ENCODE results near the gene SGCA. TPM values are rescaled to one million over a fixed set of nuclear protein-coding genes. Genes with fewer than 3 reads are reported as not detected.

SGCA gene
- total RNA-seq, 2 donors from 2014 or later: 0.31 to 0.41 TPM

DNA sequence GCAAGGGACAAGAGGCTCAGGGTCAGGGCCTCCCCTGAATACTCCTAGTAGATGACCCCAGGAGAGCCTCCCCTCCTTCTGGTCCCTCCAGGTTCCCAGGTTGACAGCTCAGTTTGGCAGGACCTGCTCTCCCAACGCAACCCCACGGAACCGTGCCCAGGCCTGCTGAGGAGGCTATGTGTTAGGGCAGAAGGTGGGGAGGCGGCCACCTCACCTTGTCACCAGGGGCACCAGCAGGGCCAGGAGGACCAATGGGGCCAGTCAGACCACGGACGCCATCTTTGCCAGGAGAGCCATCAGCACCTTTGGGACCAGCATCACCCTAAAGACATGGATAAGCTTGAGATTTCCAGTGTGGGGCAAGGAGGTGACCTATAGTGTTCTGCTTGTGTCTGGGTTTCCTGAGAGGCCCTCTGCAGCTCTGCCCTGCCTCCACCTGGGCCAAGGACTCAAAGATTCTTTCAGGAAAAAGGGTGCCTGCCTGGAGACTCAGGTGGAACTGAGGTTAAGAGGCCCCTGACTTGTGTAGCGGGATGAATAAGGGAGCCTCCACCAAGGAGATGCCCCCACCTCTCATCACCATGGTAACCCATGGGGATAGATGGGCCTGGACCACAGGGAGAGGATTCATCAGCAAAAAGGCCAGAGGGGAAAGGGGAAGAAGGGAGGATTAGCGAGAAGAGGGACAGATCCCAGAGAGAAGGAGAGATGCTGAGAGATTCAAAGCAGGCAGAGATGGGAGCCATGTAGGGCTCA lies 25.0 kb downstream of the SGCA start:
- no peak for ATAC-seq
- Mint-ChIP-seq H3K9me3 (no peaks in the 10 kb centered on the region), H3K27ac (peak overlapping the region in 1 of 2 donors; percentile 60), H3K36me3 (no peaks in the 10 kb centered on the region)
- no peak for DNase-seq (ENCODE audit: low spot score in 2 of 2)

DNA sequence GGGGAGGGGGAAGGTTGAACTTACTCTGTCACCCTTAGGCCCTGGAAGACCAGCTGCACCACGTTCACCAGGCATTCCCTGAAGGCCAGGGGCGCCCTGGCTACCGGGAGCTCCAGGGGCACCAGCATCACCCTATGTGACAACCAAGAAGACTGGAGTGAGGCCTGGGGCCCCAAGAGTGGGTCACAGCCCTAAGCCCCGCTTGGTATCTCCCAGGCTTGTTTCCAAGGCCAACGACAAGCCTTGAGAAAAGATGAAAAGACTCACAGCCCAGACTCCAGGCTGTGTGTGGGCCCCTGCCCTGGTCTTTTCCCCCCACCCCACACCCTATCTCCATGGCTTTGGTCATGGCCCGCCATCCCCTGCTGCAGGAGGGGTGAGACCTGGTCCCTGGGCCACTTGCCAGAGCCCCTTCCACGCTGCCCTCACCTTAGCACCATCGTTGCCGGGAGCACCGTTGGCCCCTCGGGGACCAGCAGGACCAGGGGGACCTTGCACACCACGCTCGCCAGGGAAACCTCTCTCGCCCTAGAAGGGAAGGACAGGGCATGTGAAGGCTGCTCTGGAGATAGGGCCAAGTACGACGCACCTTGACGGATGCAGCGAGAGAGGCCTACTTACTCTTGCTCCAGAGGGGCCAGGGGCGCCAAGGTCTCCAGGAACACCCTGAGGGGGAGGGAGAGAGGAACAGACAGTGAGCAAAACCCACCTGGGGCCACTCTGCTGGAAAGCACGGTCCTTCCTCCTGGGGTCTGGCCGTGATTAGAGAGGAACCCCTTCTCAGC lies 25.7 kb downstream of the SGCA start:
- no peaks in the 10 kb centered on the region for H3K36me3 Mint-ChIP-seq
- no peaks in the 10 kb centered on the region for H3K9me3 Mint-ChIP-seq
- DNase-seq (ENCODE audit: low spot score in 2 of 2) (no peak), ATAC-seq (no peak)
- no peak overlapping the region for H3K27ac Mint-ChIP-seq

DNA sequence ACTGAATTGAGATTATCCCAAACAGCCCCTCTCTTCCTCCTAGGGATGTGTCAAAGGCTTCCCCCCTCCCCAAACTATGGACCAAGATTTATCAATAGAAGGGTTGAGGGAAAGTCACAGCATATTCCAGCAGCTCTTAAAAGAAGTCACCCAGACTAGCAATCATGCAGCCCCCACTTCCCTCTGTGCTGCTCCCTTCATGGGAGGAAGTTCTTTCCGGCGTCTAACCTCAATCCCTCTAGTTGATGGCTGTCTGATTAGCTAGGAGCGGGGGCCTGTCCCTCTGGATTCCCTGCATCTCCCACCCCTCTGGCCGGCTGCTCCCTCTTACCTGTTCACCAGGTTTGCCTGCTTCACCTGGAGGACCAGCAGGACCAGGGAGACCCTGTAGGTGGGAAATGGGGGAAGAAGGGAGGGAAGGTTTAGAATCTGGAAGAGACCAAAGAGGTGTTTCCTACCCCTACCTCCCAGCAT lies 26.4 kb downstream of the SGCA start:
- DNase-seq (ENCODE audit: low spot score in 2 of 2) (no peak), ATAC-seq (no peak)
- Mint-ChIP-seq H3K36me3 (no peaks in the 10 kb centered on the region), H3K27ac (no peak overlapping the region), H3K9me3 (no peaks in the 10 kb centered on the region)

DNA sequence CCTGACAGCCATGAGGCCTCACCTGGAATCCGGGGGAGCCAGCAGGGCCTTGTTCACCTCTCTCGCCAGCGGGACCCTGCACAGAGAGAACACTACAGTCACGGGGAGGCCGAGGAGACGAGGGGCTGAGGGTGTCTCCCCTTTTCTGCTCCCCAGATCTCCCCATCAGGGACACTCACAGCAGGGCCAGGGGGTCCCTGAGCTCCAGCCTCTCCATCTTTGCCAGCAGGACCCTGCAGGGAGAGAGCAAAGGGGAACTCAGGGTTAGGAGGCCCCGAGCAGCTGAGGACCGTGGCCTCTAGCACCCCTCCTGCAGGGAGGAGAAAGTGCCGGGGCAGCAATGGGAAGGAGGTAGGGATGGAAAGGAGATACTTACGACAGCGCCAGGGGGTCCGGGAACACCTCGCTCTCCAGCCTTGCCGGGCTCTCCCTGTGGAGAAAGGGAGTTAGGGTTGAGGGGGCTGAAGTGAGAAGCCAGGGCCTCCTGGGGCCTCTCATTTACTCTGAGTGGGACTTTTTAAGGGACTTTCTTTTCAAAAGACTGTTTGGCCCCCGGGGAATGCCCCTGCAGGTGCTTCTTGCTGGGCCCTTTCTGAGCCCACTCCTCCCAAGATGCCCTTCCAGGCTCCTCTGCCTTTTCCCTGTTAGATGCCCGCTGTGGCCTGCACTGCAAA lies 26.9 kb downstream of the SGCA start:
- Mint-ChIP-seq H3K27ac (no peak overlapping the region), H3K9me3 (no peaks in the 10 kb centered on the region), H3K36me3 (no peaks in the 10 kb centered on the region)
- ATAC-seq: no peak
- no peak for DNase-seq (ENCODE audit: low spot score in 2 of 2)

DNA sequence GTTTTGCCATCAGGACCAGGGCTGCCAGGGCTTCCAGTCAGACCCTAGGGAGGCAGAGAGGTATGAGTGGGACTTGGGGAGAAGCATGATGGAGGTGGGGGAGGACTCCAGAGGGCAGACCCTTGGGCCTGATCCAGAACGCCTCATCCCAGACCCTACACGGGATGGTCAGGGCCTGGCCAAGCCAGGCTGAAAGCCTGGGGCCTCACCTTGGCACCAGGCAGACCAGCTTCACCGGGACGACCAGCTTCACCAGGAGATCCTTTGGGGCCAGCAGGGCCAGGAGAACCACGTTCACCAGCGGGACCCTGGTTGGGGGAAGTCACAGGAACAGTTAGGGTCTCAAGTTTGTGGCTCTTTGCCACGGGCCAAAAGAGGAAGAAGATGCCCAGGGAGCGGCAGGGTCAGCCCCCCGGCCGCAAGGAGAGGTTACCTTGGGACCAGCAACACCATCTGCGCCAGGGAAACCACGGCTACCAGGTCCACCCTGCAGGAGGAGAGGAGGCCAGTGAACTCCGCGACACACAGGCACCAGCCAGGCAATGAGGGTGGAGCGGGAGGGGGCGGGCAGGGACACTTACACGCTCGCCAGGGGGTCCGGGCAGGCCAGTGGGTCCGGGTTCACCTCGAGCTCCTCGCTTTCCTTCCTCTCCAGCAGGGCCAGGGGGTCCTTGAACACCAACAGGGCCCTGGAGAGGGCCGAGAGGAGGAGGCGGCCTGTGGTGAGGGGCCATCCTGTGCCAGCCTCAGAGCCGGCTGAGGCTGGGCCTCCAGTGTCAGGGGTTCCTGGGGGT lies 28.5 kb downstream of the SGCA start:
- DNase-seq (ENCODE audit: low spot score in 2 of 2) (no peak), ATAC-seq (no peak)
- H3K27ac Mint-ChIP-seq: no peak overlapping the region
- no peaks in the 10 kb centered on the region for H3K36me3 Mint-ChIP-seq
- no peaks in the 10 kb centered on the region for H3K9me3 Mint-ChIP-seq

DNA sequence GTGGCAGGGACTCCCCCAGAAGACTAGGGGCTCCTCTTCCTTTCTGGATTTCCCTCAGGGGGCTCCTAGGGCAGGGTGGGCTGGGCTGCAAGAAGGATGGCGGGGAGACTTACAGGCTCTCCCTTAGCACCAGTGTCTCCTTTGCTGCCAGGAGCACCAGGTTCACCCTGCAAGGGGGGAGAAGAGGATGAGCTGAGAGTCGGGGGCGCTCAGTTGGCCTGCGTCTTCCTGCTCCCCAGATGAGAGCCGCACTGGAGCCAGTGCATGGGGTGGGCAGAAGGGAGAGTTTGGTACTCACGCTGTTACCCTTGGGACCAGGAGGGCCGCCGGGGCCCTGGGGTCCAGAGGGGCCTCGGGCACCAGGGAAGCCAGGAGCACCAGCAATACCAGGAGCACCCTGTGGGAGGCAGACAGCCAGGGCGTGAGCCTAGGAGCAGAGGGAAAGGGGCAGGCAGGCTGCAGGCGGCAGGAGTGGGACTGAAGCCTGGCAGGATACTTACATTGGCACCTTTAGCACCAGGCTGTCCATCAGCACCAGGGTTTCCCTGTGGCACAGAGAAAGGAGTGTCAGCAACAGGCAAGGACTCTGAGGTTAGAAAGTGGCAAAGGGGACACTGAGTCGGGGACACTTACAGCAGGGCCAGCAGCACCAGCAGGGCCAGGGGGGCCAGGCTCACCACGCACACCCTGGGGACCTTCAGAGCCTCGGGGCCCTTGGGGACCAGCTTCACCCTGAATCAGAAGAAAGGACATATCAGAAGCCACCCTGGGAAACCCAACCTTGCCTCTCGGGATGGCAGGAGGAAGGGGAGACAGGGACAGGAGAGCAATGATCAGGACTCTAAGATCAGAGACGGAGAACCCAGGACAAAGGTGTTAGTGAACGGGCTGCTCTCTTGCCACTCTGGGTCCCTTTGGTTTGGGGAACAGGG lies 29.4 kb downstream of the SGCA start:
- no peak for ATAC-seq
- H3K36me3 Mint-ChIP-seq: no peaks in the 10 kb centered on the region
- no peak overlapping the region for H3K27ac Mint-ChIP-seq

DNA sequence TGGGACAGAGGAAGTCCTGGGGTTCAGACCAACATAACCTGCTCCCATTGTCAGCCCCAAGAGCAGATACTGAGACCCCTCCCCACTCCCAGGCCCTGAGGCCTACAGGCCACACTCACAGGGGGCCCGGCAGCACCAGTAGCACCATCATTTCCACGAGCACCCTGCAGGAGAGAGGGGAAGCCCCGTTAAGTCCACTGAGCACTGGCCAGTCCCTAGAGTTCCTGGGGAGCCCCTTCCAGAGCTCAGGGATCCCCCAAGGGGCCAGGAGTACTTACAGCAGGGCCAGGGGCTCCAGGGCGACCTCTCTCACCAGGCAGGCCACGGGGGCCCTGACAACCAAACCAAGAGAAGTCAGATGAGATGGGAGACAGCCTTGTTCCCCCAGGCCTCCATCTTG lies 30.2 kb downstream of the SGCA start:
- H3K27ac Mint-ChIP-seq: peak overlapping the region in 1 of 2 donors; percentile 5
- no peaks in the 10 kb centered on the region for H3K9me3 Mint-ChIP-seq
- no peak for ATAC-seq
- DNase-seq (ENCODE audit: low spot score in 2 of 2): no peak
- no peaks in the 10 kb centered on the region for H3K36me3 Mint-ChIP-seq

More for the DNA sequence above, 29.4 kb downstream of the SGCA start:
- H3K9me3 Mint-ChIP-seq: no peaks in the 10 kb centered on the region
- DNase-seq (ENCODE audit: low spot score in 2 of 2): no peak

DNA sequence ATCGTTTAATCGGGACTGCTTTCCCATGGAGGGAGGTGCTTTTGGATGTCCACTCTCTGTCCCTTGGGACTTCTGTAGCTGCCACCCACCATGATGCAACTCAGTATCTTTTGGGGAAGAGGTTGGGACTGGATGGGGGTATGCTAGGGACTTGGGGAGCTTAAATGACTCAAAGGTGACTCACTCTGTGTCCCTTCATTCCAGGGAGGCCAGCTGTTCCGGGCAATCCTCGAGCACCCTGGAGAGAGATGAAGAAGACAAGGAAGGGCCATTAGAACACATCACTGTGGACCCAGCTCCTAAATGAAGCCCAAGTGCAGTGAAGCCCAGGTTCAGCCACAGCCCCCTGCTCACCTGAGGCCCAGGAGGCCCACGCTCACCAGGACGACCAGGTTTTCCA lies 31.0 kb downstream of the SGCA start:
- no peak for DNase-seq (ENCODE audit: low spot score in 2 of 2)
- no peaks in the 10 kb centered on the region for H3K36me3 Mint-ChIP-seq
- no peaks in the 10 kb centered on the region for H3K9me3 Mint-ChIP-seq
- no peak for ATAC-seq
- H3K27ac Mint-ChIP-seq: peak overlapping the region in 1 of 2 donors; percentile 5

DNA sequence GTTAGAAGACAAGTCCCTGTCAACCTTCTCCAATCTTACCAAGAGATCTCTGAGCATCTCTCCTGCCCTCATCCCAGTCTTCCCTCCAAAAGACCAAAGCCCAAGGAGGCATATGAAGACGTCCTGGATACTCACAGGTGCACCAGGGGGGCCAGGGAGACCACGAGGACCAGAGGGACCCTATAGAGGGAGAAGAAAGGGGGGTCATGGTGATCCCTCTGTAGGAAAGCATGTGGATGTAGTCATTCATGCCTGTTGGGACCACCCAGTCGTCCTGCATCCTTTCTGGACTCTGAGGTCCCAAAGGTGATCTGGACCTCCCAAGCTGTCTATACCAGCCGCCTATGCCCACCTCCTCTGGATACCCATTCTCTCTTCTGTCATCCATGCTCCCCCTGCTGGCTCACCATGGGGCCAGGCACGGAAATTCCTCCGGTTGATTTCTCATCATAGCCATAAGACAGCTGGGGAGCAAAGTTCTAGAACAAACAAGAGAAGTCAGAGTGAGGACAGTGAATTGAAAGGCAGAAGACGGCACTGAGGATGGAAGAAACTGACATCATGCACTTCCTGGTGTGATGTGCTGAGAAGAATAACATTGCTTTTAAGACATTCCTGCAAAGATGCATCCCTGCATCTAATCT lies 32.3 kb downstream of the SGCA start:
- no peak for ATAC-seq

DNA sequence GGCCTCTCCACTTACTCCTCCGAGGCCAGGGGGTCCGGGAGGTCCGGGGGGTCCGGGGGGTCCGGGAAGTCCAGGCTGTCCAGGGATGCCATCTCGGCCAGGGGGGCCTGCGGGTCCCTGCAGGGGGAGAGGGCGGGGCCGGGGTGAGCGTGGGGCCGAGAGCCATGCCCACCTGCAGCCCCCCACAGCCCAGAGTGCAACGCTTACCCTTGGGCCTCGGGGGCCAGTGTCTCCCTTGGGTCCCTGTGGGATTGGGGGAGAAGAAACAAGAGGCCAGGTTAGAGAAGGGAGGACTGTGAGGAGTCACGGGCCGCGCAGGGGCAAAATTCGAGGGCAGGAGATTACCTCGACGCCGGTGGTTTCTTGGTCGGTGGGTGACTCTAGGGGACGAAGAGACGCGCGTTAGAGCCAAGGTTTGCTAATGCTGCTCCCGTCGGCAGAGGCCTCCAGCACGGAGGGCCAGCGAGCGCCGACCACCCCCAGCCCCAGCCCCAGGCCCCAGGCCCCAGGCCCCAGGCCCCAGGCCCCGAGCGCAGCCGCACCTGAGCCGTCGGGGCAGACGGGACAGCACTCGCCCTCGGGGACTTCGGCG lies 33.5 kb downstream of the SGCA start:
- Mint-ChIP-seq H3K36me3 (no peaks in the 10 kb centered on the region), H3K9me3 (no peaks in the 10 kb centered on the region)
- ATAC-seq: no peak

More for the DNA sequence above, 32.3 kb downstream of the SGCA start:
- H3K36me3 Mint-ChIP-seq: no peaks in the 10 kb centered on the region
- H3K27ac Mint-ChIP-seq: no peak overlapping the region
- DNase-seq (ENCODE audit: low spot score in 2 of 2): peak in 1 of 2 donors; percentile 70
- no peaks in the 10 kb centered on the region for H3K9me3 Mint-ChIP-seq

DNA sequence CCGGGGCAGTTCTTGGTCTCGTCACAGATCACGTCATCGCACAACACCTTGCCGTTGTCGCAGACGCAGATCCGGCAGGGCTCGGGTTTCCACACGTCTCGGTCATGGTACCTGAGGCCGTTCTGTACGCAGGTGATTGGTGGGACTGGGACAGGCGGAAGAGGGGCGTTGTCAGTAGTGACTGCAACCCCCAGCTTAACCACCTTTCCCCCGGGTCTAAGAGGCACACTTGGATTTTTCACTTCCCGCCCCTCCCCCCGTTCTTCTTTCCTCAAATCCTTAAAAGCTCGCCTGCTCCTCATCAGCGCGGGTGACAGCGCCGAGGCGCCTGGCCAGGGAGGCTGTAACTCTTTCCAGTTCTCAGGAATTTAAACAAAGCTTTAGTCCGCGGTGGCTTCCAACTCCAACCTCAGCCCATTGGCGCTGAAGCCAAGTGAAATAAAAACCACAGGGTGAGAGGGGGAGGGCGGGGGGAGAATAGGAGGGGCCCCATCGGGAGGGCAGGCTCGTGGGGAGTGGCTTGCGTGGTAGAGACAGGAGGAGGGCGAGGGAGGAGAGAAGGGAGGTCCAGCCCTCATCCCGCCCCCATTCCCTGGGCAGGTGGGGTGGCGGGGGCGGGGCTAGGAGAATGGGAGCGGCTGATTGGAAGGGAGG lies 34.1 kb downstream of the SGCA start:
- ATAC-seq (peak; percentile 66 to 89), DNase-seq (ENCODE audit: low spot score in 2 of 2) (peak in 1 of 2 donors; percentile 48)
- Mint-ChIP-seq H3K36me3 (no peaks in the 10 kb centered on the region), H3K27ac (no peak overlapping the region), H3K9me3 (no peaks in the 10 kb centered on the region)

More for the DNA sequence above, 33.5 kb downstream of the SGCA start:
- H3K27ac Mint-ChIP-seq: no peak overlapping the region
- no peak for DNase-seq (ENCODE audit: low spot score in 2 of 2)

DNA sequence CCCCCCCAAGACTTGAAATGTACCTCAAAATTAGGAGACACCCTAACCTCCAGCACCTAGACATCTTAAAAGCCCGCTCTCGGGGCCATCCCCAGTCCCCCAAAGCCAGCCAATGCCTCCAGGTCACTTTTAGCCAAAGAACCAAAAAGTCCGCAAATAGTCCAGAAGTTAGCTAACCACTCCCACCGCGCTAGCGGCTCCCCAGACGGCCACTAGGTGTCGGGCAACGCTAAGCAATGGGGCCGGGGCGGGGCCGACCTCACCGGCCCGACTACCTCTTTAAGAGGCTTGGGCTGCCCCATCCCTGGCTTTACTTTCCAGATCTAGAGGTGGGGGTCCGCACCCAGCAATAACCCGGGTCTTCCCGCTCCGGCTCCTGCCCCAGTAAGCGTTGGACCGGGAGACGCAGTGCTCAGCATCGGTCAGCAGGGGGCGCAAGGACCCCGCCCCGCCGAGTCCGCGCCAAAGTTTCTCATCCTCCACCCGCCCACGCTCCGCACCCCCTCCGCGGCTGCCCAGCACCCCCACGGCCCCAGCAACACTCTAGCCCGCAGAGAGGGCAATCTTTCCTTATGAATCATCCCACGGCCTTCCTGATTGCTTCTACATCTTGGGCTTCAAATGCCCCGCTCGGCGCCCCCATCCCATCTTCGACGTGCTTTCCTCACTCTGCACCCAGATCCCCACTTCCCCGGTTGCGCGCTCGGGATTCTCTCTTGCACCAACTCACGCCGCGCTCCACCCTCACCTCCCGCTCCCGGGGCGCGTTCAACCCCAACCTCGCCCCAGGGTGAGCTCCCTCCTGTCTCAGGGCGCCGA lies 34.9 kb downstream of the SGCA start:
- Mint-ChIP-seq H3K9me3 (no peaks in the 10 kb centered on the region), H3K36me3 (no peaks in the 10 kb centered on the region), H3K27ac (peak overlapping the region in 1 of 2 donors; percentile 41)
- DNase-seq (ENCODE audit: low spot score in 2 of 2) (peak; percentile 83 to 85), ATAC-seq (peak; percentile 84 to 90)

DNA sequence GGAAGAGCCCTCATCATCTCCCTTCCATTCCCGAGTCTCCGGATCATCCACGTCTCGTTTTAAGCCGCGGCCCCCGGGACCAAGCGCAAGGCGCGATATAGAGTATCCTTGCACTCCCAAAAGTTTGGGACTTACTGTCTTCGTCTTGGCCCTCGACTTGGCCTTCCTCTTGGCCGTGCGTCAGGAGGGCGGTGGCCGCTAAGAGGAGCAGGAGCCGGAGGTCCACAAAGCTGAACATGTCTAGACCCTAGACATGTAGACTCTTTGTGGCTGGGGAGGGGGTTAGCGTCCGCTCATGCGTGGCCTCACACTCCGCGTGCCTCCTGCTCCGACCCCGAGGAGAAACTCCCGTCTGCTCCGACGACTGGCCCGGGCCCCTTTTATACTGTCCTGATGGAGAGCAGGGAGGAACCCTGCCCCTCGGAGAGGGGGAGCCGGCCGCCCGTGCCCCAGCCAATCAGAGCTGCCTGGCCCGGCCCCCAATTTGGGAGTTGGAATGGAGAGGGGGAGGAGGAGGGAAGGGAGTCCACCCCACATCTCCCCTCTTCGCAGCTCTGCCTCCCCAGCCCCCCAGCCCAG lies 35.6 kb downstream of the SGCA start, which contains the start of gene COL1A1:
Gene COL1A1 (minus strand): TSS at position 356 of the 579 bp plus-strand sequence. CDS start 118 bp downstream, at position 238.
- no peak for DNase-seq (ENCODE audit: low spot score in 2 of 2)
- no peaks in the 10 kb centered on the region for H3K36me3 Mint-ChIP-seq
- peak within 1 kb of the TSS in 1 of 2 donors; percentile 41 for H3K27ac Mint-ChIP-seq
- no peaks in the 10 kb centered on the region for H3K9me3 Mint-ChIP-seq
- ATAC-seq: no peak

Data from activated naive CD4-positive, alpha-beta T cell treated with anti-CD3 and anti-CD28 coated beads, Interleukin-2, amount 50 U/mL, for 72 hours (primary cell).